MM.1S (cell line): ENCODE data around the gene UBE3A.

ENCODE experiments used
- DNase-seq: peaks from one replicate; pipeline ENCODE4 v3.0.0-alpha.2; 2015
- H2AFZ ChIP-seq: fragments of 300-600 bp; sonication (generic); 2 replicates; pipeline ENCODE4 v1.6.0; 2016; ENCODE audit warnings: antibody characterized with exemption, low read length
- H3F3A ChIP-seq: fragments of 300-600 bp; sonication (generic); 2 replicates; pipeline ENCODE4 v1.6.1; 2016; ENCODE audit warnings: mild to moderate bottlenecking, antibody characterized with exemption, low read length, moderate library complexity, mixed read lengths; ENCODE audit not compliant: insufficient read depth
- H3K27ac ChIP-seq: fragments of 300-600 bp; sonication (generic); 2 replicates; pipeline ENCODE4 v1.5.1; 2016; ENCODE audit warnings: mild to moderate bottlenecking, low read length
- H3K27me3 ChIP-seq: fragments of 300-600 bp; sonication (generic); replicated peaks from 2 replicates; pipeline ENCODE4 v1.6.0; 2016; ENCODE audit warnings: low read length; ENCODE audit not compliant: insufficient read depth
- H3K36me3 ChIP-seq: fragments of 300-600 bp; sonication (generic); replicated peaks from 2 replicates; pipeline ENCODE4 v1.6.1; 2016; ENCODE audit warnings: mild to moderate bottlenecking, low read length, mixed read lengths; ENCODE audit not compliant: insufficient read depth
- H3K4me1 ChIP-seq: fragments of 300-600 bp; sonication (generic); 2 replicates; pipeline ENCODE4 v1.6.1; 2016; ENCODE audit warnings: low read length, mixed read lengths
- H3K4me2 ChIP-seq: fragments of 300-600 bp; sonication (generic); 2 replicates; pipeline ENCODE4 v1.6.0; 2016; ENCODE audit warnings: low read depth, low read length
- H3K4me3 ChIP-seq: fragments of 300-600 bp; sonication (generic); 2 replicates; pipeline ENCODE4 v1.5.1; 2016; ENCODE audit warnings: low read length, mixed read lengths
- H3K79me2 ChIP-seq: fragments of 300-600 bp; sonication (generic); 2 replicates; pipeline ENCODE4 v1.6.1; 2016; ENCODE audit warnings: mixed run types, low read length, mixed read lengths
- H3K9ac ChIP-seq: fragments of 300-600 bp; sonication (generic); 2 replicates; pipeline ENCODE4 v1.6.1; 2016; ENCODE audit warnings: low read length, mixed read lengths
- H3K9me2 ChIP-seq: fragments of 300-600 bp; sonication (generic); replicated peaks from 2 replicates; pipeline ENCODE4 v1.6.1; 2016; ENCODE audit warnings: mild to moderate bottlenecking, low read length, mixed read lengths; ENCODE audit not compliant: insufficient read depth
- H3K9me3 ChIP-seq: fragments of 300-600 bp; sonication (generic); replicated peaks from 2 replicates; pipeline ENCODE4 v1.6.1; 2016; ENCODE audit warnings: mild to moderate bottlenecking, low read length, mixed read lengths; ENCODE audit not compliant: insufficient read depth
- H4K20me1 ChIP-seq: fragments of 300-600 bp; sonication (generic); 2 replicates; pipeline ENCODE4 v1.6.1; 2016; ENCODE audit warnings: mild to moderate bottlenecking, low read length, moderate library complexity, mixed read lengths; ENCODE audit not compliant: insufficient read depth
- CTCF ChIP-seq: fragments of 300-600 bp; sonication (generic); IDR thresholded peaks from 2 replicates; pipeline ENCODE4 v1.5.1; 2016; ENCODE audit warnings: antibody characterized with exemption, low read length, mixed read lengths
- EZH2 ChIP-seq: fragments of 300-600 bp; sonication (generic); optimal IDR thresholded peaks from 2 replicates; pipeline ENCODE3; 2017; ENCODE audit warnings: low read depth, mild to moderate bottlenecking, antibody characterized with exemption, low read length, mixed read lengths
- EZH2phosphoT487 ChIP-seq: fragments of 300-600 bp; sonication (generic); IDR thresholded peaks from 2 replicates; pipeline ENCODE4 v1.6.1; 2018; ENCODE audit warnings: antibody characterized with exemption, low read length

Gene UBE3A

GRCh38 chr15:25481208-25481859, 42.5 kb upstream of the UBE3A start:
- H3K9me2 ChIP-seq, result no peaks in the 10 kb centered on the region
- DNase-seq, result no peak
- H4K20me1 ChIP-seq, result no peaks in the 10 kb centered on the region
- H2AFZ ChIP-seq, result no peak overlapping the region
- no peaks in the 10 kb centered on the region for H3K9me3 ChIP-seq
- H3K4me3 ChIP-seq, result no peak overlapping the region
- H3F3A ChIP-seq, result no peaks in the 10 kb centered on the region
- no peak overlapping the region for H3K4me2 ChIP-seq
- no peak overlapping the region for H3K9ac ChIP-seq
- H3K36me3 ChIP-seq, result no peaks in the 10 kb centered on the region
- no peak overlapping the region for H3K27ac ChIP-seq
- H3K27me3 ChIP-seq, result no peaks in the 10 kb centered on the region
- H3K4me1 ChIP-seq, result no peaks in the 10 kb centered on the region
- H3K79me2 ChIP-seq, result no peaks in the 10 kb centered on the region
- no peak for TF ChIP-seq EZH2
- TF ChIP-seq CTCF, result no peak
- TF ChIP-seq EZH2phosphoT487, result no peak

DNA sequence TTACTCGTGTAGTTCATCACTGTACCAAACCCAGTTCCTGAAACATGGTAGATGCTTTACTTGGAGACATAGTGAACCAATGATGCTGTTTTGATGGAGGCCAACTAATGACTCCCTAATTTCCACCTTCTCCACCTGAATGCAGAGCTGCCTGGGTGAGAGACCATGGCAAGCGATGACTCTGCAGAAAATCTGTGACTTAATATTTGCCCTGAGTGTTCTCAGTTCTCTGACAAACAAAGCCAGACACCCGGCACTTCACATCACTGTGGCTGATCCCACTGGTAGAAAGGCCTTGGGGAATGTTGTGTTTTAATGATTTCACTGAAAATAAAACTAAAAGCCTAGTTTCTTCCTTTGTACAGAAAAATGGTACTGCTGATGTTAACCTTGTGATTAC, 39.5 kb upstream of the UBE3A start:
- Histone ChIP-seq H3K27ac (no peak overlapping the region), H3F3A (no peaks in the 10 kb centered on the region), H3K4me1 (no peaks in the 10 kb centered on the region), H3K4me3 (no peak overlapping the region), H3K9me3 (no peaks in the 10 kb centered on the region), H2AFZ (no peak overlapping the region), H3K36me3 (no peaks in the 10 kb centered on the region), H4K20me1 (no peaks in the 10 kb centered on the region), H3K79me2 (no peaks in the 10 kb centered on the region), H3K27me3 (no peaks in the 10 kb centered on the region), H3K9ac (no peak overlapping the region), H3K4me2 (no peak overlapping the region), H3K9me2 (no peaks in the 10 kb centered on the region)
- TF ChIP-seq EZH2phosphoT487 (no peak), EZH2 (no peak), CTCF (no peak)
- no peak for DNase-seq

DNA sequence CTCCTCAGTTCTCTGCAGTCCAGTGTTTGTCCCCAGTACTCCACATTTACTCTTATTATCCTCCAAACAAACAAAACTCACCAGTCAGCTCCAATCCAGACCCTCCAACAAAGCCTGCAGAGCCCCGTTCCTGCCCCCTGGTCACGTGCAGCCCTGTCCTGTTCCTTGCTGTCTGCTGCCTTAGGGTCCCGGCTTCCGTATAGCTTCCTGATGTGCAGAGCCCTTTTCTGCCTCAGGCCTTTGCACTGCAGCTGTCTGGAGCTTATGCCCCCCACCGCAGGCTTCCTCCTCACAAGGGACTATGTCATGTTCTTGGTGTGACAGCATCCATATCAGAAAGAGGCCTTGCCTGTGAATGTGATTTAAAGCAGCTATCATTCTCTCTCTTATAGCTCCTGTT, 39.0 kb upstream of the UBE3A start:
- H3K4me2 ChIP-seq, result no peak overlapping the region
- no peak overlapping the region for H3K9ac ChIP-seq
- no peaks in the 10 kb centered on the region for H3K9me3 ChIP-seq
- H3K79me2 ChIP-seq, result no peaks in the 10 kb centered on the region
- H3K9me2 ChIP-seq, result no peaks in the 10 kb centered on the region
- H3K4me1 ChIP-seq, result no peaks in the 10 kb centered on the region
- H3F3A ChIP-seq, result no peaks in the 10 kb centered on the region
- H3K4me3 ChIP-seq, result no peak overlapping the region
- no peak for DNase-seq
- H4K20me1 ChIP-seq, result no peaks in the 10 kb centered on the region
- H3K27me3 ChIP-seq, result no peaks in the 10 kb centered on the region
- H3K27ac ChIP-seq, result no peak overlapping the region
- H2AFZ ChIP-seq, result no peak overlapping the region
- no peak for TF ChIP-seq EZH2
- TF ChIP-seq CTCF, result no peak
- no peak for TF ChIP-seq EZH2phosphoT487
- H3K36me3 ChIP-seq, result no peaks in the 10 kb centered on the region
